Measurements from ENCODE around the gene MAP7D2.

- TF ChIP-seq FOXA1 (IDR thresholded peaks at IDR 0.05), result no peak
- TF ChIP-seq TARDBP (IDR thresholded peaks at IDR 0.05), result no peak
- no peak for TF ChIP-seq FOXM1 (IDR thresholded peaks at IDR 0.05; ENCODE audit: borderline replicate concordance)
- no peak for TF ChIP-seq L3MBTL2 (conservative IDR thresholded peaks at IDR 0.05)
- TF ChIP-seq SP1 (IDR thresholded peaks at IDR 0.05), result no peak
- TF ChIP-seq ZNF384 (IDR thresholded peaks at IDR 0.05), result no peak
- no peak for TF ChIP-seq PKNOX1 (IDR thresholded peaks at IDR 0.05)
- no peak for TF ChIP-seq ELF4 (IDR thresholded peaks at IDR 0.05)
These were observed 52.9 kb downstream of the MAP7D2 start for GRCh38 chrX:20063716-20064351.

Data from HEK293T (cell line).